Measurements from ENCODE around the gene ZCCHC18.
"Not testable (repeated sequence)": the region's sequence is repeated elsewhere in the genome, so short reads cannot be mapped to it uniquely, and the experiment has no call there.

DNA sequence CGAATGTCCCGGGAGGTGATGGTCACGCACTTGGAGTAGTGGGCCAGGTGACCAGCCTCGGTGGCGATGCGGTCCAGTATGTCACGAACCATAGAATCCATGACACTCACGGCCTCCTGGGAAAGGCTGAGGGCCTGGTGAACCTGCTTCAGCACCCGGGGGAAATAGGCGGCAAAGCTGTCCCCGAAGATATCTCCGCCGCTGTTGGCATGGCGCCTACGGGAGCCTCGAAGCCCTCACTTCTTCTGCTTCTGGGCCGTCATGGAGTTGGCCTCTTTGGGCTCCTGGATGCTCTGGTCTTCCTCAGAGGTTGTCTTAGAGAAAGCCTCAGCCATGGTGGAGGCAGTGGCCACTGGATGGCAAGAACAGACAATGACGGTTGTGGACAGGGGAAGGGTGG is 49.7 kb upstream of the ZCCHC18 start:
- TF ChIP-seq PATZ1 (CRISPR knock-in tag; IDR thresholded peaks at IDR 0.05; ENCODE audit: borderline replicate concordance); RARB (CRISPR knock-in tag; IDR thresholded peaks at IDR 0.05): not testable (repeated sequence)
- TF ChIP-seq, protein P1, sequence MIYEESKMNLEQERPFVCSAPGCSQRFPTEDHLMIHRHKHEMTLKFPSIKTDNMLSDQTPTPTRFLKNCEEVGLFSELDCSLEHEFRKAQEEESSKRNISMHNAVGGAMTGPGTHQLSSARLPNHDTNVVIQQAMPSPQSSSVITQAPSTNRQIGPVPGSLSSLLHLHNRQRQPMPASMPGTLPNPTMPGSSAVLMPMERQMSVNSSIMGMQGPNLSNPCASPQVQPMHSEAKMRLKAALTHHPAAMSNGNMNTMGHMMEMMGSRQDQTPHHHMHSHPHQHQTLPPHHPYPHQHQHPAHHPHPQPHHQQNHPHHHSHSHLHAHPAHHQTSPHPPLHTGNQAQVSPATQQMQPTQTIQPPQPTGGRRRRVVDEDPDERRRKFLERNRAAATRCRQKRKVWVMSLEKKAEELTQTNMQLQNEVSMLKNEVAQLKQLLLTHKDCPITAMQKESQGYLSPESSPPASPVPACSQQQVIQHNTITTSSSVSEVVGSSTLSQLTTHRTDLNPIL (CRISPR knock-in tag; IDR thresholded peaks at IDR 0.05; ENCODE audit: low read depth), result not testable (repeated sequence)
- TF ChIP-seq, protein P2, sequence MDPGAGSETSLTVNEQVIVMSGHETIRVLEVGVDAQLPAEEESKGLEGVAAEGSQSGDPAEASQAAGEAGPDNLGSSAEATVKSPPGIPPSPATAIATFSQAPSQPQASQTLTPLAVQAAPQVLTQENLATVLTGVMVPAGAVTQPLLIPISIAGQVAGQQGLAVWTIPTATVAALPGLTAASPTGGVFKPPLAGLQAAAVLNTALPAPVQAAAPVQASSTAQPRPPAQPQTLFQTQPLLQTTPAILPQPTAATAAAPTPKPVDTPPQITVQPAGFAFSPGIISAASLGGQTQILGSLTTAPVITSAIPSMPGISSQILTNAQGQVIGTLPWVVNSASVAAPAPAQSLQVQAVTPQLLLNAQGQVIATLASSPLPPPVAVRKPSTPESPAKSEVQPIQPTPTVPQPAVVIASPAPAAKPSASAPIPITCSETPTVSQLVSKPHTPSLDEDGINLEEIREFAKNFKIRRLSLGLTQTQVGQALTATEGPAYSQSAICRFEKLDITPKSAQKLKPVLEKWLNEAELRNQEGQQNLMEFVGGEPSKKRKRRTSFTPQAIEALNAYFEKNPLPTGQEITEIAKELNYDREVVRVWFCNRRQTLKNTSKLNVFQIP (CRISPR knock-in tag; IDR thresholded peaks at IDR 0.05; ENCODE audit: borderline replicate concordance, low read depth), result not testable (repeated sequence)

Measured in SK-N-SH treated with all-trans-retinoic acid at 6 μM for 48 hours (cell line).